ENCODE data around the gene IGSF10.

GRCh38 chr3:151425627-151426340 lies 35.1 kb downstream of the IGSF10 start:
- TF ChIP-seq CTCF (optimal IDR thresholded peaks at IDR 0.05 in 1 of 3, IDR thresholded peaks at IDR 0.05 in 1 of 3, conservative IDR thresholded peaks at IDR 0.05 in 1 of 3; ENCODE audit: extremely low read depth in 1 of 3, insufficient read depth in 2 of 3, low read length in 3 of 3) (peak in 2 of 3 experiments; percentile 26 to 32), EZH2 (IDR thresholded peaks at IDR 0.05; ENCODE audit: low read length) (no peak)
